Transverse colon (tissue), 1 donor: ENCODE results near the gene RPS6KC1.

Experiments used
- EP300 ChIP-seq: sonication (generic); formaldehyde crosslinking; IDR thresholded peaks from one replicate; pipeline ENCODE4 v1.6.1; 2017; ENCODE audit warnings: antibody characterized with exemption, low read depth
- POLR2A ChIP-seq: fragments of 450-650 bp; IDR thresholded peaks from one replicate; pipeline ENCODE4 v1.6.1; 2016; ENCODE audit warnings: antibody characterized with exemption, mild to moderate bottlenecking, moderate library complexity

DNA sequence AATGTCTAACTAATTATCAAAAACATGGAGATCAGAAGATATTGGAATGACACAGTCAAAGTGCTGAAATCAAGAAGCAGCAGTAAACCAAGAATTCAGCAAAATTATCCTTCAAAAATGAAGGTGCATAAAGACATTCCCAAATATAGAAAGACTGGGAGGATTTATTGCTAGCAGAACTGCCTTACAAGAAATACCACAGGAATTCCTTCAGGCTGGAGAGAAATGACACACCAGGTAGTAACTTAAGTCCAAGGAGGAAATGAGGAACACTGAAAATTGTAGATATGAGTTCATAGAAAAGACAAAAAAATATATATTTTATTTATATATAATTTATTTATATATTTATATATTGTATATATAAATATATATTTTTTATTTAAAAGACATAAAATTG, 217.2 kb downstream of the RPS6KC1 start:
- TF ChIP-seq POLR2A = no peak
- no peak for TF ChIP-seq EP300
